Mesothelial cell of epicardium (in vitro differentiated cells): ENCODE measurements around the gene ATP8A1. TPM values are rescaled to one million over a fixed set of nuclear protein-coding genes. Genes with fewer than 3 reads are reported as not detected.
"Not testable (repeated sequence)": the region's sequence is repeated elsewhere in the genome, so short reads cannot be mapped to it uniquely, and the experiment has no call there.

ENCODE experiments used
- DNase-seq, 2 experiments: peaks; one replicate each; pipeline ENCODE4 v3.0.0; 2021; ENCODE audit warnings: low spot score in 2 of 2; ENCODE audit not compliant: unreplicated experiment in 2 of 2
- H3K27ac Mint-ChIP-seq: 2 replicates; pipeline ENCODE4 v1.8.0; 2021; ENCODE audit warnings: mixed read lengths
- H3K27me3 Mint-ChIP-seq: 2 replicates; pipeline ENCODE4 v1.8.0; 2021; ENCODE audit warnings: low read depth, mixed read lengths
- H3K36me3 Mint-ChIP-seq: 2 replicates; pipeline ENCODE4 v1.8.0; 2021; ENCODE audit warnings: mixed read lengths
- H3K4me1 Mint-ChIP-seq: 2 replicates; pipeline ENCODE4 v1.8.0; 2021; ENCODE audit warnings: mixed read lengths
- H3K4me3 Mint-ChIP-seq: 2 replicates; pipeline ENCODE4 v1.8.0; 2021; ENCODE audit warnings: mild to moderate bottlenecking, moderate library complexity, mixed read lengths
- H3K9me3 Mint-ChIP-seq: 2 replicates; pipeline ENCODE4 v1.8.0; 2021; ENCODE audit warnings: mixed read lengths
- total RNA-seq: library from RNA; stranded (reverse); gene quantifications from 3 replicates; pipeline ENCODE4 v1.2.1, GENCODE V29; 2021
- TF ChIP-seq, protein P1 (sequence below): fragments of 200-600 bp; sonication (generic); IDR thresholded peaks from one replicate; pipeline ENCODE4 v1.5.0; 2021; ENCODE audit warnings: antibody characterized with exemption; ENCODE audit not compliant: unreplicated experiment

Gene ATP8A1
- 13.0 to 15.7 TPM (median 14.0 TPM) in 3 replicates for total RNA-seq

DNA sequence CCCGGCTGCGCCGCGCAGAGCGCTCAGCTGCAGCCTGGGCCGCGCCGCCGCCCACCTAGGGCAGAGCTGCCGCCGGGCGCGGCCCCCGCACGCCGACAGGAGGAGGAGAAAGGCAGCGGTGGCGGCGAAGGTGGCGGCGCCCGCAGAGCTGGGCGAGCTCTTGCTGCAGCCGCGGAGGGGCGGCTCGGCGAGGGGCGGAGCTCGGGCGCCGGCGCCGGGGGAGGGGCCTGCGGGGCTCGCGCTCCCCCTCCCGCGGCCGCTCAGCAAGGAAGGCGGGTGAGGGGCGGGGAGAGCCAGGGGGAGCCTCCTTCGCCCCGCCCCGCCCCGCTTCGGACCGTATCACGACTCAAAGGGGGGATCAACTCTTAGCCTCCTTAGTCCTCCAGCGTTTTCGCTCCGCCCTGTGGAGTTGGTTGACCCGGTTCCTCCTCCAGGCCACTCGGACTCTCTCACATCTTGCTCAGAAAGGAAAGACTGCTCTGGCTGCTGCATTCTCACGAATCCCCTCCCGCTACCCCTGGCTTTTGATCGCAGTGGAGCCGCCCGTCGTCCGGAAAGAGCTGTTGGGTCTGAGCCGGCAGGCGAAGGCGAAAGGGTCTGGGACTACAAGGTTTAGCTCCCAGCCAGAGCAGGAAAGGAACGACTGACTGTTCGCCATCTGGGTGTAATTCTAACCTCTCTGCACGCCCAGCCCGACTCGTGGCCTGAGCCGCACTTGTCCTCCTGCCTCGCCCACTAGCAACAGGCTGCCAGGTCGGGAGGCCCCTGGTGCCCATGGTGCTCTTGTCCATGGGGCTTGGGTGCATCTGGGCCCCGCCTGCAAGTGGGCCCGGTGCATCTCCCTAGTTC is at the start of gene ATP8A1:
TSS of gene ATP8A1 (minus strand) at position 162 of the 849 bp plus-strand sequence. CDS start 232 bp downstream, outside the sequence.
- Mint-ChIP-seq H3K4me1 (peaks cover 31% of the 10 kb centered on the region), H3K27ac (peak within 1 kb of the TSS; percentile 99), H3K27me3 (peaks cover 8% of the 10 kb centered on the region)

DNA sequence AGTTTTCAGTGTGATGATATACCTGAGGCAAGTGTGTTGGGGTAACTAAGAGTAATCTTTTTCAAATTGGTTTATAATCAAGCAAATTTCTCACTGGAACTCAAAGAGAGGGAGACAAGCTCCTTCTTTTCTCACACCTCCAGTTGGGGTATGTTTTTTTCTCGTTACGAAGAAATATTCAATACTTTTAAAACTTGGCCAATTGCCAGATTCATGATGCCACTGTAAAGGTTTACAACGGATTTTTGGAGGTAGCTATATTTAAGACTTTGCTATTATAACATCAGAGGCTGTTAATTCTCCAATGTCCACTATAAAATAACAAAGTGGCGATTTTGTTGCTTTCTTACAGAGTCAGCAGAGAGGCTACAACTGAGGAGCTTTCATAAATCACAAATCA is 49.2 kb upstream of the ATP8A1 start:
- Mint-ChIP-seq H3K27me3 (no peaks in the 10 kb centered on the region), H3K4me1 (peaks cover 19% of the 10 kb centered on the region), H3K36me3 (no peaks in the 10 kb centered on the region), H3K27ac (no peak overlapping the region), H3K4me3 (no peak overlapping the region), H3K9me3 (peaks cover under 1% of the 10 kb centered on the region)
- no peak for DNase-seq
- TF ChIP-seq, protein P1, sequence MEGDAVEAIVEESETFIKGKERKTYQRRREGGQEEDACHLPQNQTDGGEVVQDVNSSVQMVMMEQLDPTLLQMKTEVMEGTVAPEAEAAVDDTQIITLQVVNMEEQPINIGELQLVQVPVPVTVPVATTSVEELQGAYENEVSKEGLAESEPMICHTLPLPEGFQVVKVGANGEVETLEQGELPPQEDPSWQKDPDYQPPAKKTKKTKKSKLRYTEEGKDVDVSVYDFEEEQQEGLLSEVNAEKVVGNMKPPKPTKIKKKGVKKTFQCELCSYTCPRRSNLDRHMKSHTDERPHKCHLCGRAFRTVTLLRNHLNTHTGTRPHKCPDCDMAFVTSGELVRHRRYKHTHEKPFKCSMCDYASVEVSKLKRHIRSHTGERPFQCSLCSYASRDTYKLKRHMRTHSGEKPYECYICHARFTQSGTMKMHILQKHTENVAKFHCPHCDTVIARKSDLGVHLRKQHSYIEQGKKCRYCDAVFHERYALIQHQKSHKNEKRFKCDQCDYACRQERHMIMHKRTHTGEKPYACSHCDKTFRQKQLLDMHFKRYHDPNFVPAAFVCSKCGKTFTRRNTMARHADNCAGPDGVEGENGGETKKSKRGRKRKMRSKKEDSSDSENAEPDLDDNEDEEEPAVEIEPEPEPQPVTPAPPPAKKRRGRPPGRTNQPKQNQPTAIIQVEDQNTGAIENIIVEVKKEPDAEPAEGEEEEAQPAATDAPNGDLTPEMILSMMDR: no peak

More for the DNA sequence above, at the start of gene ATP8A1:
- Mint-ChIP-seq H3K9me3 (peaks cover 6% of the 10 kb centered on the region), H3K4me3 (peak within 1 kb of the TSS; percentile 90), H3K36me3 (no peaks in the 10 kb centered on the region)
- TF ChIP-seq, protein P1: no peak
- DNase-seq: peak; percentile 91 to 93

DNA sequence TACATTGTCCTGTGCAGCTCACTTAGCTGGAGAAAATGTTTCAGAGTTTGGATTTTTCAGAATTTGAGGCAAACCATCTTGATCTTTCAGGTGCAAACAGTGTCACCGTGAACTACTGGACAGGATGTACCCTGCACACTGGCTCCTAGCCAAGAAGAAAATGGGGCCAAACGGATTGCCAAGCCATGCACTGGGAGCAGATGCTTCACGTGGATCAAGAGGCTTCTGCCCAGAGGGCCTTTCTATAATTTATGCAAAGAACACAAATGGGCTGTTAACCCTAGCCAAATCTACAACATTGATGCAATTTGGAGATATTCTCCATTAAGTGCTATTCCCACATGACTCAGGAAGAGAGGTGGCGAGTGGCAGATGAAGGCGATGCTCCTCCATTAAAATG is 46.9 kb upstream of the ATP8A1 start:
- Mint-ChIP-seq H3K27me3 (no peaks in the 10 kb centered on the region), H3K9me3 (peaks cover 14% of the 10 kb centered on the region)
- no peak for DNase-seq

DNA sequence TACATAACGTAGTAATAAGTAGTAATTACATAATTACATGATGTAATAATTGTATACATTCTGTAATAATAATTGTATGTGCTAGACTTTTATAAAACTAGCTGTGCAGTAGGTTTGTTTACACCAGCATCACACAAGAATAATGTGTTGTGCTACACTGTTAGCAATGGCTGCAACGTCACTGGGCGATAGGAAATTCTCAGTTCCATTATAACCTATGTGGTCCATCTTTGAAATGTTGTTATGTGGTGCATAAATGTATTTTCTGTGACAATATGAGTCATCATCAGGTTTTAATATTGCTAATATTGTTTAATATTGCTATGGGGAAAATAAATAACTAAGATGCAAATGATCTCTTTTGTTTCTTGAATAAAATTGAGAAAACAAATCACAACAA is 46.0 kb upstream of the ATP8A1 start:
- TF ChIP-seq, protein P1: no peak
- H3K4me1 Mint-ChIP-seq: no peaks in the 10 kb centered on the region
- no peak overlapping the region for H3K27ac Mint-ChIP-seq
- no peak for DNase-seq
- no peaks in the 10 kb centered on the region for H3K36me3 Mint-ChIP-seq
- no peaks in the 10 kb centered on the region for H3K27me3 Mint-ChIP-seq
- H3K4me3 Mint-ChIP-seq: no peak overlapping the region
- peaks cover 14% of the 10 kb centered on the region for H3K9me3 Mint-ChIP-seq

More for the DNA sequence above, 46.9 kb upstream of the ATP8A1 start:
- Mint-ChIP-seq H3K4me1 (peaks cover under 1% of the 10 kb centered on the region), H3K36me3 (no peaks in the 10 kb centered on the region), H3K27ac (no peak overlapping the region), H3K4me3 (no peak overlapping the region)
- TF ChIP-seq, protein P1: no peak

DNA sequence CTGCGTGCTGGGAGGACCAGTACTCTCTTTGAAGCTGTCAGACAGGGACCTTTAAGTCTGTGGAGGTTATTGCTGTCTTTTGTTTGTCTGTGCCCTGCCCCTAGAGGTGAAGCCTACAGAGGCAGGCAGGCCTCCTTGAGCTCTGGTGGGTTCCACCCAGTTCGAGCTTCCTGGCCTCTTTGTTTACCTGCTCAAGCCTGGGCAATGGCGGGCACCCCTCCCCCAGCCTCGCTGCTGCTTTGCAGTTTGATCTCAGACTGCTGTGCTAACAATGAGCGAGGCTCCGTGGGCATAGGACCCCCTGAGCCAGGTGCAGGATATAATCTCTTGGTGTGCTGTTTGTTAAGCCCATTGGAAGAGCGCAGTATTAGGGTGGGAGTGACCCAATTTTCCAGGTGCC is 44.9 kb upstream of the ATP8A1 start:
- not testable (repeated sequence) for H3K4me1 Mint-ChIP-seq, H3K36me3 Mint-ChIP-seq, H3K4me3 Mint-ChIP-seq, DNase-seq, H3K27ac Mint-ChIP-seq, H3K27me3 Mint-ChIP-seq
- peaks cover 14% of the 10 kb centered on the region for H3K9me3 Mint-ChIP-seq

DNA sequence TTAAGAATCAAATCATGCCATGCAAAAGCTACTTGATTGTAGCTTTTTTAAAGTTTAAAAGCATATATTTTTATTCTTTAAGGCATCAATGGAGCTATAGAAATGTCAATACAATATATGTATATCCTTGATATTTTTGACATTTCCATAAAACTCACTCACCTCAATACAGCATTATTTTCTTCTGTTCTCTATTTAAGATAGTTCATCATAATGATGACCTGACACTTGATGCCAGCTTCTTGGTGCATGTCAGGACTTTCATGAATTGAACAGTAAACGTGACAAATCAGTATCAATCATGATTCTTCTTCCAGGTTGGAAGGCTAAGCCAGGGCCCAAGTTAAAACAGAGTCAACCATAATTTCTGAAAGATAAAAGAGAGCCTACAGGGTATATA is 33.6 kb upstream of the ATP8A1 start:
- H3K36me3 Mint-ChIP-seq: no peaks in the 10 kb centered on the region
- no peaks in the 10 kb centered on the region for H3K4me1 Mint-ChIP-seq
- DNase-seq: no peak
- no peaks in the 10 kb centered on the region for H3K9me3 Mint-ChIP-seq
- H3K4me3 Mint-ChIP-seq: no peak overlapping the region
- TF ChIP-seq, protein P1: no peak
- peaks cover 19% of the 10 kb centered on the region for H3K27me3 Mint-ChIP-seq
- no peak overlapping the region for H3K27ac Mint-ChIP-seq
